Astrocyte of the cerebellum (primary cell): ENCODE data around the gene ACOT7.

Experiments used
- DNase-seq: peaks from one replicate; pipeline ENCODE4 v3.0.0-alpha.2; 2011; ENCODE audit warnings: low read depth
- H3K4me3 ChIP-seq: 2 replicates; pipeline ENCODE4 v1.5.1; 2011; ENCODE audit warnings: mild to moderate bottlenecking, low read depth, low read length, moderate library complexity
- CTCF ChIP-seq: IDR thresholded peaks from 2 replicates; pipeline ENCODE4 v1.5.1; 2012; ENCODE audit warnings: low read length, low read depth, moderate library complexity, mild to moderate bottlenecking; ENCODE audit errors: missing control alignments
- in situ Hi-C: cut with HindIII; loops from 2 replicates; pipeline ENCODE4 v1.10.0; 2017; ENCODE audit warnings: low sequenced_read_pairs

The ACOT7 gene

GRCh38 chr1:6282577-6283270 is 110.8 kb downstream of the ACOT7 start:
- no peak overlapping the region for H3K4me3 ChIP-seq
- in situ Hi-C loops: no loop called here
- TF ChIP-seq CTCF: no peak
- no peak for DNase-seq

GRCh38 chr1:6281511-6282402 is 111.8 kb downstream of the ACOT7 start:
- H3K4me3 ChIP-seq: no peak overlapping the region
- no peak for DNase-seq
- in situ Hi-C loops: no loop called here
- no peak for TF ChIP-seq CTCF

- DNase-seq: no peak
- in situ Hi-C loops: no loop called here
- H3K4me3 ChIP-seq: no peak overlapping the region
- peak; percentile 39 for TF ChIP-seq CTCF
Measured at GRCh38 chr1:6280761-6281451, 112.7 kb downstream of the ACOT7 start.

- in situ Hi-C loops: no loop called here
- TF ChIP-seq CTCF: no peak
- DNase-seq: no peak
- no peak overlapping the region for H3K4me3 ChIP-seq
Measured at GRCh38 chr1:6279613-6280383, 113.8 kb downstream of the ACOT7 start.

- H3K4me3 ChIP-seq: no peak overlapping the region
- no peak for DNase-seq
- TF ChIP-seq CTCF: no peak
- in situ Hi-C loops: no loop called here
Measured at GRCh38 chr1:6279066-6279465, 114.5 kb downstream of the ACOT7 start.

- no peak for DNase-seq
- no peak for TF ChIP-seq CTCF
- in situ Hi-C loops: no loop called here
- H3K4me3 ChIP-seq: no peak overlapping the region
Measured at GRCh38 chr1:6278263-6278662, 115.3 kb downstream of the ACOT7 start.
